Measurements from ENCODE around the gene SPCS1. TPM values are rescaled to one million over a fixed set of nuclear protein-coding genes. Genes with fewer than 3 reads are reported as not detected.

SPCS1 gene
- total RNA-seq, 1 donor from 2014 or later, result 68.5 TPM

- TF ChIP-seq POLR2A (IDR thresholded peaks at IDR 0.05), result no peak
- peak in 1 of 2 donors; percentile 49 for TF ChIP-seq POLR2AphosphoS5 (IDR thresholded peaks at IDR 0.05; ENCODE audit: insufficient read depth in 1 of 2, low read depth in 1 of 2)
- TF ChIP-seq CTCF (IDR thresholded peaks at IDR 0.05), result no peak
- peaks cover 0 to 62% of the 10 kb centered on the region in 2 donors for H3K36me3 ChIP-seq
- no peaks in the 10 kb centered on the region for H3K27me3 ChIP-seq
- intact Hi-C loops (cut with DNase I), result loop anchor here (5.0 kb wide), 1 partner anchor 156 kb away; the partner anchor contains the start of gene NT5DC2
- H3K4me3 ChIP-seq, result no peak overlapping the region
- H3K4me1 ChIP-seq, result peaks cover 34% of the 10 kb centered on the region
- no peaks in the 10 kb centered on the region for H3K9me3 ChIP-seq
- DNase-seq (ENCODE audit: extremely low spot score in 2 of 2), result no peak
- H3K27ac ChIP-seq, result no peak overlapping the region
Measured at GRCh38 chr3:52688266-52688665, 17.6 kb upstream of the SPCS1 start.

GRCh38 chr3:52689151-52689550 lies 16.8 kb upstream of the SPCS1 start:
- H3K27ac ChIP-seq, result peak overlapping the region; percentile 9
- DNase-seq (ENCODE audit: extremely low spot score in 2 of 2), result no peak

GRCh38 chr3:52690560-52690959 lies 15.3 kb upstream of the SPCS1 start:
- intact Hi-C loops (cut with DNase I), result no loop called here
- TF ChIP-seq POLR2A (IDR thresholded peaks at IDR 0.05) (no peak), POLR2AphosphoS5 (IDR thresholded peaks at IDR 0.05; ENCODE audit: insufficient read depth in 1 of 2, low read depth in 1 of 2) (no peak), CTCF (IDR thresholded peaks at IDR 0.05) (no peak)
- no peaks in the 10 kb centered on the region for H3K27me3 ChIP-seq
- H3K9me3 ChIP-seq, result no peaks in the 10 kb centered on the region
- no peak overlapping the region for H3K4me3 ChIP-seq
- H3K36me3 ChIP-seq, result peaks cover 0 to 84% of the 10 kb centered on the region in 2 donors
- peaks cover 20% of the 10 kb centered on the region for H3K4me1 ChIP-seq
- no peak for DNase-seq (ENCODE audit: extremely low spot score in 2 of 2)
- H3K27ac ChIP-seq, result no peak overlapping the region

More at GRCh38 chr3:52689151-52689550, 16.8 kb upstream of the SPCS1 start:
- H3K4me1 ChIP-seq, result peaks cover 28% of the 10 kb centered on the region
- no peak overlapping the region for H3K4me3 ChIP-seq
- TF ChIP-seq CTCF (IDR thresholded peaks at IDR 0.05) (no peak), POLR2A (IDR thresholded peaks at IDR 0.05) (no peak), POLR2AphosphoS5 (IDR thresholded peaks at IDR 0.05; ENCODE audit: insufficient read depth in 1 of 2, low read depth in 1 of 2) (no peak)
- H3K9me3 ChIP-seq, result no peaks in the 10 kb centered on the region
- H3K27me3 ChIP-seq, result no peaks in the 10 kb centered on the region
- peaks cover 0 to 70% of the 10 kb centered on the region in 2 donors for H3K36me3 ChIP-seq
- intact Hi-C loops (cut with DNase I), result loop anchor here (5.0 kb wide), 1 partner anchor 157 kb away; the partner anchor contains the start of gene NT5DC2

DNA sequence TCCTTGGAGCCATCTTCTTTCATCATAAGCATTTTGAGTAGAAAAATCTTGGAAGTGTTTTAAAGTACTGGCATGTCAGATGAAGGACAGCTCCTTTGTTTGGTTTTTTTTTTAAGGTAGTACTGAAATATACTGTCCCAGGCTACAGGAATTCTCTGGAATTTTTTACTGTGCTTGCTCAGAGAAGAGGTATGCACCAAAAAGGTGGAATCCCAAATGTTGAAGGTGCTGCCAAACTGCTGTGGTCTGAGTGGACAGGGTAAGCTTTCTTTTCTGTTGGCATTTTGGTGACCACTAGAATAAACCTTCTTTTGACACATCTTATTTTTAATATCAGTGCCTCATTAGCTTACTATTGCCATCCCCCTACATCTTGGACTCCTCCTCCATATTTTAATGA lies 12.8 kb upstream of the SPCS1 start:
- Histone ChIP-seq H3K27me3 (no peaks in the 10 kb centered on the region), H3K4me3 (no peak overlapping the region), H3K4me1 (no peaks in the 10 kb centered on the region), H3K36me3 (peaks cover 0 to 95% of the 10 kb centered on the region in 2 donors), H3K27ac (no peak overlapping the region), H3K9me3 (no peaks in the 10 kb centered on the region)
- intact Hi-C loops (cut with DNase I), result no loop called here
- DNase-seq (ENCODE audit: extremely low spot score in 2 of 2), result no peak
- TF ChIP-seq CTCF (IDR thresholded peaks at IDR 0.05) (no peak), POLR2AphosphoS5 (IDR thresholded peaks at IDR 0.05; ENCODE audit: insufficient read depth in 1 of 2, low read depth in 1 of 2) (no peak), POLR2A (IDR thresholded peaks at IDR 0.05) (no peak)

DNA sequence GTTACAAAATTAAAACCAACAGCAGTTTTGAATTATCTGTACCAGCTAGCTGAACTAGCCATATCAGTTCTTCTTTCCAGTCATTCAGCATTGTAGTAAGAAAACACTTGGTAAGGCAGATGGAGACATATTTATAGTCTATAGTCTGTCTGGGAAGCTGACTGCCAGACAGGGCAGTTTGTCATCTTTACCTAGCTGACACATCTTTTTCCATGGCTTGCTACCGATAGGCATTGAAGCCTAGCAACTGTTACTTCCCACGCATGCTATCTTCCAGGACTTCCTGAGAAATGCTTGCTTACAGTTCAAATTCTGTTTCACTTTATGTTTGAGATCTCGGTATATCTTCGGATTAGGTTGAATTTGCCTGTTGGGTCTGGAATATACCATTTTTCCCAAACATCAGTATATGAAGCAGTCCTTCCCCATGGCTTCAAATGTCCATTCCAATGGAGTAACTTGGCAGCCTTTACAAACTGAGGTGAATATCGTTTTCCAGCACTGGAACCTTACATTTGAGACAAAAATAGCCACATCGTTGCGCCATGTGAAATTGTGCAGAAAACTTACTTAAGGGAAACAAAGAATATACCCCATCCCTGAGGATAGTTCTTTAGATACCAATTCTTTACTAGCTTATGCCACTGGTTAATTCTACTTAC lies 11.2 kb upstream of the SPCS1 start:
- Histone ChIP-seq H3K9me3 (no peaks in the 10 kb centered on the region), H3K27ac (no peak overlapping the region), H3K36me3 (peaks cover 0 to 80% of the 10 kb centered on the region in 2 donors), H3K27me3 (no peaks in the 10 kb centered on the region), H3K4me3 (no peak overlapping the region), H3K4me1 (no peaks in the 10 kb centered on the region)
- TF ChIP-seq CTCF (IDR thresholded peaks at IDR 0.05) (no peak), POLR2AphosphoS5 (IDR thresholded peaks at IDR 0.05; ENCODE audit: insufficient read depth in 1 of 2, low read depth in 1 of 2) (no peak), POLR2A (IDR thresholded peaks at IDR 0.05) (no peak)
- DNase-seq (ENCODE audit: extremely low spot score in 2 of 2), result no peak
- intact Hi-C loops (cut with DNase I), result no loop called here
